Left ventricle myocardium superior (tissue), 1 donor: ENCODE measurements around the gene DCK. TPM values are rescaled to one million over a fixed set of nuclear protein-coding genes. Genes with fewer than 3 reads are reported as not detected.
A peak's percentile ranks its signal among the peaks of the same experiment; 100 is the strongest.

Experiments used
- ATAC-seq: fragments of 200-7000 bp; cut with Tn5 transposase; one replicate; pipeline ENCODE4 v1.9.1; 2020; ENCODE audit warnings: mild to moderate bottlenecking, moderate library complexity
- DNase-seq: peaks from one replicate; pipeline ENCODE4 v3.0.0-alpha.2; 2020
- intact Hi-C: fragments of 100-400 bp; cut with micrococcal nuclease; formaldehyde crosslinking; loops from one replicate; pipeline ENCODE4 v1.11.0; 2022
- long read RNA-seq: library from polyadenylated mRNA; unstranded; transcript quantifications from one replicate; pipeline ENCODE4 v2.0.0, GENCODE V29; 2021
- total RNA-seq: library from RNA; stranded (reverse); fragmentation: NEBNext Ultra II Directional; extraction: Animal tissue kit (Norgen Biotek cat#: 25700); gene quantifications from one replicate; pipeline ENCODE4 v1.2.1, GENCODE V29; 2021
- donor health status: DM: no; HTN: yes; CAD: no; lungs with severe emphysema.

The DCK gene
- 6.6 TPM for total RNA-seq
- long read RNA-seq, transcript DCK-201 (7 exons, 2,716 nt), result major isoform, 34 of 35 reads
- long read RNA-seq, partial matches to known transcripts, result 0 of 35 reads
- long read RNA-seq, other reads (novel, unspliced or antisense), result 0 of 35 reads

DNA sequence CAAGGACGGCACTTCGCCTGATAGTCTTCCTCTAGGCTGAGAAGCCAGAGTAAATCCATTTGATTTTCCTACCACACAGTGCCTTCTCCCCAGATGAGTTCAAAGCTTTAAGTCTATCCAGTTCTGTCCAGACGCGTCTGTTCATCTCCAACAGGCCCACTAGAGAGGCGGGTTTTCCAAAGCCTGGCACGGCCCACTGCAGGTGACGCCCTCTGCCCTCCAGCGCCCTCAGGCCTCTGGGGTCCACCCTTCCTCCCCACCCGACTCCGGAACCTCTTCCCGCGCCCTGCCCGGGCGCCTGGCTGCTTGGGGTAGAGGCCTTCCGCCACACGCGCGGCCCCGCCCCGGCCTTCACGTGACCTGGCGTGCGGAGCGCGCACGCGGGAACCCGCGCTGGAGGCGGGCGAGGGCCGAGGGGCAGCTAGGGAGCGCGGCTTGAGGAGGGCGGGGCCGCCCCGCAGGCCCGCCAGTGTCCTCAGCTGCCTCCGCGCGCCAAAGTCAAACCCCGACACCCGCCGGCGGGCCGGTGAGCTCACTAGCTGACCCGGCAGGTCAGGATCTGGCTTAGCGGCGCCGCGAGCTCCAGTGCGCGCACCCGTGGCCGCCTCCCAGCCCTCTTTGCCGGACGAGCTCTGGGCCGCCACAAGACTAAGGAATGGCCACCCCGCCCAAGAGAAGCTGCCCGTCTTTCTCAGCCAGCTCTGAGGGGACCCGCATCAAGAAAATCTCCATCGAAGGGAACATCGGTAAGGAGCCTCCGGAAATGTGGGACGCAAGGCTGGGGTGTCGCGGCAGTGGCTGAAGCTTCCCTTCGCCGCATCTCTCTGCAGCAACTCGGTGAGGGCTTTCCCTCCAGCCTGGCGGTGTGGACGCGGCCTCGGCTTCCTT lies at the start of gene DCK:
DCK (plus strand) TSS at position 469 of the 888 bp plus-strand sequence; CDS start at position 656, 187 bp downstream.
- intact Hi-C loops, result no loop called here
- DNase-seq (peak; percentile 97), ATAC-seq (peak; percentile 99)

DNA sequence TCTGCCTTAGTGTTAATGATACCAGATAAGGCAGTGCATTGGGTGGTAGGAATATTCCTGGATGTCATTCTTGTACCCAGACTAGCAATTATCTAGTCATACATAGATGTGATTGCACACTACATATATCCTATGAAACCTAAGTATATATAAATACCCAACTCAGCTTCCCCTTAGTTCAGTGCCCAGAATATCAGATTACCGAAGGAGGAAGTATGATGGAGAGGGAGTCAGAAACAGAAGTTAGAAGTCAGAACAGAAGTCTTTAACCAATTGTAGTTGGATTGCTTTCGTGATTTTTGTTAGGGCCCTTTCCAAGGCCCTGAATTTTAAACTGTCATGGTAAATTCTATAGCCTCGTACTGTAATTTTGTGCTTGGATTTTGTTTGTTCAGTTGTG lies 48.4 kb upstream of the DCK start:
- ATAC-seq, result peak; percentile 41
- no peak for DNase-seq
- intact Hi-C loops, result no loop called here

DNA sequence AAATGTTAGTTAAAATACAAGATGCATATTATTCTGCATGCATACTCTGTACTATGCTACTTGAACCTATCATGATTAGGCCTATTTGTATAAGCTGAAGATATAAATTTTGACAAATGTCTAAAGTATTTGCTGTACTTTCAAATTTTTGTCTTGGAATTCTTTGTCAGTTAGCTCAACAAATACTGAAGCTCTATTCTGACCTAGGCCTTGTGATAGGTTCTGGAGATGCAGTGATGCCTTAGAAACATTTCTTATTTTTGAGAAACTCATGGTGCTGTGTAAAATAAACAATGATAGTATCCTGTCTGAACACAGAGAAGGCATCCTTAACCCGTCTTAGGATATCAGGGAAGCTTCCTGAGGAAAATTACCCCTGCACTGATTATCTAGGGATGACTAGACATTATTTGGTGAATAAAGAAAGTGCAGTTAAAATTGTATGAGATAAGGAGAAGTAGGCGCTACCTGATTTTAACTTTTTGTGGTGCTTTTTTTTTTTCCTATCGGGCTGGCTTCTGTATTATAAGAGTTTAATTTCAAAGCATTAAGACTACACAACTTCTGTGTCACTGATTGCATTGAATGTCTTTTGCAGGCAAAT lies 47.9 kb upstream of the DCK start:
- intact Hi-C loops, result no loop called here
- ATAC-seq (no peak), DNase-seq (no peak)

DNA sequence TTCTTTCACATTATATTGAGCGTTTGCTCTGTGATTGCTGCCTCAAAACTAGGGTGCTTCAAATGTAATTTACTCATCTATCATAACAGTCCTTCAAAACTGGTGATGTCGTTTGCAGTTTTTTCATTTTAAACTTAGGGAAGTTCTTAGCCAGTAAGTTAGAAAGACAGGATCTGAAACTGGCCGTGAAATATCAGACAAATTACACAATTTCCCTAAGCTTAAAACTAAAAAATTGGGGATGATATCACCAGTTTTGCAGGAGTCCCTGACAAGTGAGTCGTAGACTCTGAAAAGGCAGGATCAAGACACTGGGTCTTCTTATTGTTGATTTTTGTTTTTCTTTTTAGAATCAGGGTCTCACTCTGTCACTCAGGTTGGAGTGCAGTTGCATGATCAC lies 46.5 kb upstream of the DCK start:
- ATAC-seq (peak; percentile 45), DNase-seq (no peak)
- intact Hi-C loops, result no loop called here

DNA sequence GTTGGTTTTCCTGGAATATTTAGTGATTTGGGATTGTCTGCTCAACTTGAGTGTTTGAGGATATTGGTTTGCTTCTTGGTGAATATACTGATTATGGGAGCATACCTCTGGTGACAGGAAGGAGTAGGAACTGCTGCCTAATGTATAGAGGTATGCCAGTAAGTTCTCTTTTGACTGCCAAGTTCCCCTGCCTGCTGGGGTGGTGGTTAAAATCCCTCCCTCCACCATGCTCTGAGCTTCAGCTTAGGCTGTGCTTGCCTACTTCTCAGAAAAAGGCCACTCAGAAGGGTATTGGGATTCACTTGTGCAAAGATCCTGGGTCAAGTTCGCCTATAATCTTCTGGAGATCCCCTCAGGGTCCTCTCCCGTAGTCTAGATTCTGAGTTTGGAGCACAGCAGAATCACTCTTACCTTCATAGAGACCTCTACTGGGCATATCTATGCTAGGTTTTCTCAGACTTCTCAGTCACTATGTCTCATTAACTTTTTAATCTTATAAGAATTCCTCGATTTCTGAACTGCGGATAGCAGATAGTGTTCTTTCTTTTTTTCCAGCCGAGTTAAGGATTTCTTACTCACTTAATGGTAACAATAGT lies 44.7 kb upstream of the DCK start:
- peak; percentile 22 for ATAC-seq
- intact Hi-C loops, result no loop called here
- no peak for DNase-seq

DNA sequence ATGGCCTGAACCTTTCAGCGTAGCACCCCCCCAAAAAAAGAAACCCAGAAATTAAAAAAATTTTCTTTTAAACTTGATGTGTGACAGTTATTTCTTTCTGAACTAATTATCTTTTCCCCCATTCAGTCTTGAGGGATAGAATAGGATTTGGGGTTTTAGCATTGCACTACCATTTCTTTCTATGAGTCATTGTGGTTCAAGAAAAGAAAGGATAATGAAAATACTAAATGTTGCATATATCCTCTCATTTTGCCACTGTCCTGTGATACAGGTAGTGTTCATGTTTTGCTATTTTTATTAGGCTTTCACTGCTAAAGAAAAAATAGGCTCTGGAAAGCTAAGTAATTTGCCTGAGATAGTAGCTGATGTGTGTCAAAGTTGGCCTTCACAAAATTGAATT lies 39.4 kb upstream of the DCK start:
- no peak for DNase-seq
- intact Hi-C loops, result no loop called here
- no peak for ATAC-seq

DNA sequence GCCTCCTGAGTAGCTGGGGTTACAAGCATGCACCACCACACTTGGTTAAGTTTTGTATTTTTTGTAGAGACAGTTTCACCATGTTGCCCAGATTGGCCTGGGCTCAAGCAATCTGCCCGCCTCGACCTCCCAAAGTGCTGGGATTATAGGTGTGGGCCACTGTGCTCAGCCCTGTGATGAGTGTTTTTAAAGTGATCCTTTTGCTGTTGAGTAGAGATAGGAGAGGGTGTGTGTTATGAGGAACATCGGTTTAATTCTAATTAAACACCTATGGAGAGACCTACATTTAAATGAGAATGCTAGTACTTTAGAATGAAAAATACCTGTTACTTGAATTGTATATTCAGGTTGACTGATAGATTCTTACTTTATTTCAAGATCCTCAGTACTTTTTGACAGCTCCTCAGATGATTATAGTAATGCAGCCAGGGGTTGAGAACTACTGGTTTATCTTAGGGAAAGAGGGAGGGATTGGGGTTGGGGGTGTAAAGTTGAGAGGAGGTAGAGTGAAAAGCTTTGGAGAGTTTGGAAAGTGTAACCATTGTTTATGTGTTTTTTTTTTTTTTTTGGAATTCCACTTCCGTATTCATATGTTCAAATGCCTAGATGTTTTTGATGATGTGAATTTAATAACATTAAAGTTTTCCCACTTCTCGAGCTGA lies 36.8 kb upstream of the DCK start:
- DNase-seq, result no peak
- intact Hi-C loops, result no loop called here
- ATAC-seq, result no peak

DNA sequence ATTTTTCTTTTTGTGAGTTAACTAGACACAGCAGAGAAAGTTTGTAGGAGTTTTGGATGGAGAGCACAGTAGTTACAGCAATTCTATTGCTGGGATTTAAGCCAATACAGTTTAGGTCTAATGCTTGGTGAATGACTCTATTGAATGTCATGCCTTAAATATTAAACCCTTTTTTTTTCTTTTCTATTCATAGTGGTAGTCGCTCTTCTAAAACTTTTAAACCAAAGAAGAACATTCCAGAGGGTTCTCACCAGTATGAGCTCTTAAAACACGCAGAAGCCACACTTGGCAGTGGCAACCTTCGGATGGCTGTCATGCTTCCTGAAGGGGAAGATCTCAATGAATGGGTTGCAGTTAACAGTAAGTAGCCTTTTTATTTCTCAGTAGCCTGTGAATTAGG lies 34.8 kb upstream of the DCK start:
- DNase-seq (no peak), ATAC-seq (no peak)
- intact Hi-C loops, result no loop called here

DNA sequence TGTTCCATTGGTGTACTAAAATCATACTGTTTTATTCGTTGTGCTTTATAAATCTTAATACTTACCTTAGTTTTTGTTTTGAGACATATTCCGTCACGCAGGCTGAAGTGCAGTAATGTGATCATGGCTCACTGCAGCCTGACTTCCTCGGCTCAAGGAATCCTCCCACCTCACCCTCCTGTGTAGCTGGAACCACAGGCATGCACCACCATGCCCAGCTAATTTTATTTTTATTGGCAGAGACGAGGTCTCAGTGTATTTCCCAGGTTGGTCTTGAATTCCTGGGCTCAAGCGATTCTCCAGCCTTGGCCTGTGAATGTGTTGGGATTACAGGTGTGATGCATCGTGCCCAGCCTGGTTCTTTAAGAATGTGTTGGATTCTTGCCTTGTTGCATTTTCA lies 24.4 kb upstream of the DCK start:
- no peak for ATAC-seq
- DNase-seq, result no peak
- intact Hi-C loops, result no loop called here

DNA sequence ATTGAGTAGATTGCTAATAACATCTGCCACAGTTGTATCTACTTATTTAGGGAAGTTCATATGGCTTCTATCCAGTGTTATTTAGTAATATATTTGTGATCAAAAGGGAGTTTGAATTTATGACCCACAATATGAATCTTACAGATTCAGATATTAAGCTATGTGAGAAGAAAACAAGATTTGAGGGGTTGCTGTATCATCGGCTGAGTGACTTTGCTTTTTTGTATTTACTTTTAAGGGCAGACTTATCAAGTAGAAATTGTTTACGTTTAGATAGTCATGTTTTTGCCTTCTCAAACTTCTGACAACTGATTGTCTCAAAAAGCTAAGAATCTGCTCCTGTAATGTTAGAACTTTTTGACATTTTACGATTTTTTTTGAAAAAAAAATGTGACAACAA lies 17.2 kb upstream of the DCK start:
- no peak for ATAC-seq
- intact Hi-C loops, result no loop called here
- no peak for DNase-seq

DNA sequence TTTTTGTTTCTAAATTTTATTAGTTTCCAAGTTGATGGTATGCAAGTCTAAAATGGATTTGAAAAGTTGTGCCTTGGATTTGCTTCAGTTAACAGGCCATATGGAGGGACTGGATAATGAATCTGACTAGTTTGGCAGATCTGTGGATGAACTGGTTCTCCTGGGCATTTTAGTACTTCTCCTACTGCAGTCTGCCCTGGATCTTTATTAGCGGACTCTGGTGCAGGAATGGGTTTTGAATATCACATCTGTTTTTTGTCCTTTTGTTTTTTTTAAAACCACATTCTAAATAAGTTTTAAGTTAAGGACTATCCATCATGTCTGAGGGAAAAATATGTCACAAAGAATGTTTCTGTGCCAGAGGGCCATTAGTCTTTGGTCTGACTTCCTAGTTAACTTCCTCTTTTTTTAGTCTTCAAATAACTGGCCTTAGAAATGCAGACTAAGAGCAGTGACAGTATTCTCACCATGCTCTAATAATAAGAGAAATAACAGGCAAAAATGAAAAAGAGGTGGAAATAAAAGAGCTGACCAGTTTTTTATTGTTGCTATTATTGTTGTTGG lies 13.9 kb upstream of the DCK start:
- no peak for DNase-seq
- intact Hi-C loops, result no loop called here
- ATAC-seq, result no peak

DNA sequence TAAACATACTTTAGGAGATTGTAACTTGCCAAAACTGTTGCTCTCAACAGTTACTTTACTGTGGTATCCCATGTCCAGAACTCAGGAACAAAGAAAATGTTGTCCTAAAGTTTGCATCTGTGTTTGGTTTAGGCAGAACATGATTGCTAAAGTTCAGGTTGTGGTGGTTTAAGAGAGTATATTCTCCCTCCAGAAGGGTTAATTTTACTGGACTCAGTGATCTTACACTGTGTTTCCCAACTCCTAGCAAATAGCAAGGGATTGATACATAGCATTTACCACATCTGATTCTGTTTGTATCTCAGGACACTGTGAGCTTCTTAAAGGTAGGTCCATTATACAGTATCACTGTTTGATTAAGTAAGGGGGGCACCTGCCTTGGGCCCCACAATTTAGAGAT lies 13.3 kb upstream of the DCK start:
- no peak for DNase-seq
- intact Hi-C loops, result no loop called here
- no peak for ATAC-seq

DNA sequence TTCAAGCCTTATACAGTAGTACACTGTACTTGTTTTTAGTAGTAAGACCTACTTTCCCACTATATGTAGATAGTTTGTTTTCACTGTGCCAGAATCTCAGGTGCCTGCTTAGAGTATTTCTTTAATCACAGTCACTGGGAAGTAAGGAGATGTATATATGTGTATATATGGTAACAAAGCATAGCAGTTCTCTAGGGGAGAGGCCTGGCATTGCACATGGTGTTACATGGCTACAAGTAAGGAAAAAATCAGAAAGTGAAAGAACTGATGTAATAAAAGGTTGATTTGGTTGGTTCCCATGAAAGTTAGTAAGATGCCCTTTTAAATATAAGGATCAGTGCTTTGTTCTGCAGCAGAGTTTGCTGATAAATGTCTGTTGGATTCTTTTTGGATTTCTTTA lies 9.3 kb upstream of the DCK start:
- intact Hi-C loops, result no loop called here
- ATAC-seq (no peak), DNase-seq (no peak)

DNA sequence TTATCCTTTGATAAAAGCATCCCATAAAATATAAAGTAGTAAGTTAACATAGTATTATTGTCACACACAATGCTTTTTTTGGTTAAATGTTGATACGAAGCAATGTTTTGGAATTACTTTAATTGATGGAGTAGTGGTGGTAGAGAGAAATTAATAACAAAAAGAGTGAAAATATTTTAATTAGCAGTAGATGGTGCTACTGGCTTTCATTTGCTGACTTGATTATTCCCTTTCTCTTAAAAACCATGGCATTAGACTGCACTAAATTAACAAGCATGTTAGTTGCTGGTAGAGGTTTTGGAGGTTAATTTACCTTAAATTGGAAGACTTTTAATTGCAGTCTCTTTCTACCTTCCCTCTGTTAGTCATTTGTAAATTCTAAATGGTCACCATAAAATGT lies 8.9 kb upstream of the DCK start:
- ATAC-seq, result no peak
- DNase-seq, result no peak
- intact Hi-C loops, result no loop called here

DNA sequence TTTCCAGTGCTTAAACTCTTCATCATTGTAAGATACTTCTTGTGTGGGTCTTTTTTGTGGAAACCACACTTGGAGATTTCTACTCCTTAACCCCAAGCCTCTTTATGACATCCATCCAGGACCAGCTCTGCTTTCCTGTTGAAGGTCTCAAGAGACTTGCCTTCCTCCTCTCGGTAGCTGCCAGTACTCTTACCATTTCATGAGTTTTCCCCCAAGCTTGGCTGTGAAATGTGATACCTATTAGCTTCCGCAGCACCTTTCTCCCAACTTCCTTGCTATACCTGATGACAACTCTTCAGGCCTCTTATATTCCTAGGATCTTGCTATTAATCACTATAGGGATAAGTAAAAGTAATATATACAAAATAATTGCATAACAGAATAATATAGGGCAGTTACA lies 1.9 kb upstream of the DCK start:
- no peak for DNase-seq
- no peak for ATAC-seq
- intact Hi-C loops, result no loop called here

DNA sequence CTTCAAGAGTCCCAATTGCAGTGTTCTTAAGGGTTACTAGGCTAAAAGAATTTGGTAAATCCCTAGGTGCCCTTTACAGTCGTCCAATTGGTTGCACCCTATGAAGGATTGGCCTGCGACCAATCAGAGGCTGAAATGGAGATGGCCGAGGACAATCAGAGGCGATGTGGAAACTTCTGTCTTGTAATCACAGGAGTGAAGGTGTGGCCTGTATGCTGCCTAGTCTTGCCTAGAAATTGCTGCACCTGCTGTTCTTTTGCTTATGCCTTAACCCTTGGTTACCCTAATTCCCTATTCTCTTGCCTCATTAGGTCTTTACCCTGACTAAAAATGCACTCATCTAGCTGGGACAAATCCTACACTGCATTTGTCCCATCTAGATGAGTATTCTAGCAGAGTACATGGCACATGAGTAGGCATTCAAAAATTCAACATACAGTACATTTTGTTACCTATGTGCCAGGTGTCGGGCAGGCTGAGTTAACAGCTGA lies 1.0 kb upstream of the DCK start:
- DNase-seq (no peak), ATAC-seq (no peak)
- intact Hi-C loops, result no loop called here

DNA sequence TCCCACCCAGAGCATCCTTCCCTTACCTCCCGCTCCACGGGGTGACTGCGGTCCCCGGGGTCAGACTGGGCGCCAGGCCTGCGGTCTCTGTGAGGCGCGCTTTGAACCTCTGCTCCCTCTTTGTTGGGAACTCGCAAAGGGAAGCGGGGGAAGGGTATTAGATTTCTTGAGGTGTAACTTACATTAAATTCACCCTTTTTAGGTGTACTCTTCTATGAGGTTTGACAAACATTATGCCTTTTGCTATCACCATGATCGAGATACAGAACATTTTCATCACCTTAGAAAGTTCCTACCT lies 569 bp downstream of the DCK start:
- ATAC-seq (no peak), DNase-seq (no peak)
- intact Hi-C loops, result no loop called here

DNA sequence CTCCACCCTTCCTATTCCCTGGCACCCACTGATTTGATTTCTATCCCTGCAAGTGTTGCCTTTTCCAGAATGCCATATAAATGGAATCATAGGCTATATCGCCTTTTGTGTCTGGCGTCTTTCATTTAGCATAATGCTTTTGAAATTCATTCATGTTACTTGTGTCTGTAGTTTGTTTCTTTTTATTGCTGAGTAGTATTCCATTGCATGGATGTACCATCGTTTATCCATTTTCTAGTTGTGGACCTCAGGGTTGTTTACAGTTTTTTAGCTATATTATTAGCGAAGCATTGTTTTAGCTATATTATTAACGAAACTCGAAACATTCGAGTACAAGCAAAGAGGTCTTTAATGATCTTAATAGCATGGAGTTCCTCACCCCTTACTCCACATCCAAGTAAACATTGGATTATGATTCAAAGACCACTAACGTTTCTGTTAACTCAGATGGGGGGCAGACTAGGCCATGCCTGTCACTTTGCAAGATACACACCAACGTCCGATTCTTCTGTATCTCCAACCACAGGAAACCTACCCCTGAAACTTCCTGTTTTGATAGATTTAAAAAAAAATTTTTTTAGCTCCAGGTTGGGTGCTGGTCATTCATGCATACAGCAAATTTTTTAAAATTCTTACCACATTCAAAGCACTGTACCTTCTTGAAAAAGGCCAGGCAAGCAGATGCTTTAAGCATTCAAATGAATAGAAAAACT lies 1.1 kb downstream of the DCK start:
- intact Hi-C loops, result no loop called here
- DNase-seq, result no peak
- ATAC-seq, result no peak

DNA sequence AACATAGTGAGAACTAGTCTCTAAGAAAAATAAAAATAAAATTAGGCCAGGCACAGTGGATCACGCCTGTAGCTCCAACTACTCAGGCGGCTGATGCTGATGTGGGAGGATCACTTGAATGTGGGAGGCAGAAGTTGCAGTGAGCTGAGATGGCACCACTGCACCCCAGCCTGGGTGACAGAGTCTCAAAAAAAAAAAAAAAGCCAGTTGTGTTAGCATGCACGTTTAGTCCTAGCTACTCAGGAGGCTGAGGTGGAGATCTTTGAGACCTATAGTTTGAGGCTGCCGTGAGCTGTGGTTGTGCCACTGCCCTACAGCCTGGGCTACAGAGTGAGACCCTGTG lies 2.5 kb downstream of the DCK start:
- DNase-seq, result no peak
- ATAC-seq, result no peak
- intact Hi-C loops, result no loop called here
